NAMALWA (cell line): Measurements from ENCODE around the gene NBAS.
"Not testable (repeated sequence)": the region's sequence is repeated elsewhere in the genome, so short reads cannot be mapped to it uniquely, and the experiment has no call there.

Experiments
- DNase-seq: peaks from one replicate; pipeline ENCODE4 v3.0.0-alpha.2; 2015; ENCODE audit warnings: low spot score

The NBAS gene

GRCh38 chr2:15412309-15412708 is 148.8 kb downstream of the NBAS start:
- DNase-seq: no peak

GRCh38 chr2:15410884-15411283 is 150.2 kb downstream of the NBAS start:
- no peak for DNase-seq

GRCh38 chr2:15408759-15409158 is 152.4 kb downstream of the NBAS start:
- DNase-seq: no peak

- DNase-seq: no peak
Measured at GRCh38 chr2:15407666-15408065, 153.5 kb downstream of the NBAS start.

- DNase-seq: not testable (repeated sequence)
Measured at GRCh38 chr2:15404511-15404910, 156.6 kb downstream of the NBAS start.

- no peak for DNase-seq
Measured at GRCh38 chr2:15400240-15400826, 160.8 kb downstream of the NBAS start.

- DNase-seq: no peak
Measured at GRCh38 chr2:15399241-15399640, 161.9 kb downstream of the NBAS start.

- no peak for DNase-seq
Measured at GRCh38 chr2:15391751-15392150, 169.4 kb downstream of the NBAS start.

- DNase-seq: no peak
Measured at GRCh38 chr2:15389895-15390294, 171.2 kb downstream of the NBAS start.

- no peak for DNase-seq
Measured at GRCh38 chr2:15389326-15389700, 171.8 kb downstream of the NBAS start.

GRCh38 chr2:15388406-15389325 is 172.5 kb downstream of the NBAS start:
- no peak for DNase-seq

- no peak for DNase-seq
Measured at GRCh38 chr2:15385184-15385583, 175.9 kb downstream of the NBAS start.

- DNase-seq: no peak
Measured at GRCh38 chr2:15383695-15384350, 177.3 kb downstream of the NBAS start.

GRCh38 chr2:15378148-15378908 is 182.8 kb downstream of the NBAS start:
- DNase-seq: peak; percentile 8

GRCh38 chr2:15377202-15377601 is 183.9 kb downstream of the NBAS start:
- DNase-seq: no peak

GRCh38 chr2:15372019-15372418 is 189.1 kb downstream of the NBAS start:
- DNase-seq: no peak

GRCh38 chr2:15369129-15369528 is 192.0 kb downstream of the NBAS start:
- peak; percentile 2 for DNase-seq

GRCh38 chr2:15367715-15368114 is 193.4 kb downstream of the NBAS start:
- DNase-seq: no peak

- no peak for DNase-seq
Measured at GRCh38 chr2:15367205-15367604, 193.9 kb downstream of the NBAS start.

GRCh38 chr2:15365411-15365810 is 195.7 kb downstream of the NBAS start:
- no peak for DNase-seq

GRCh38 chr2:15364561-15364960 is 196.6 kb downstream of the NBAS start:
- no peak for DNase-seq

GRCh38 chr2:15363734-15364133 is 197.4 kb downstream of the NBAS start:
- no peak for DNase-seq
